ENCODE results near the gene KRT16.

- TF ChIP-seq CTCF (IDR thresholded peaks at IDR 0.05): no peak
- TF ChIP-seq POLR2A (IDR thresholded peaks at IDR 0.05): no peak
These were observed 23.3 kb downstream of the KRT16 start for GRCh38 chr17:41589301-41589700.
